NCI-H2196 treated with DMSO at 0.1 percent for 48 hours (cell line): ENCODE data around the gene APEX2.
"Not testable (repeated sequence)": the region's sequence is repeated elsewhere in the genome, so short reads cannot be mapped to it uniquely, and the experiment has no call there.

Experiments used
- DNase-seq: peaks from one replicate; lab custom pipeline; 2025; ENCODE audit not compliant: unreplicated experiment; lab: John Stamatoyannopoulos, UW

The APEX2 gene

GRCh38 chrX:54999717-55000598, at the start of gene APEX2:
APEX2 (plus strand) TSS chrX:55000363; CDS start chrX:55000423, 60 bp downstream.
- peak; percentile 78 for DNase-seq

GRCh38 chrX:54950730-54951375, 49.3 kb upstream of the APEX2 start:
- peak; percentile 72 for DNase-seq

GRCh38 chrX:54961750-54962149, 38.4 kb upstream of the APEX2 start:
- DNase-seq, result no peak

GRCh38 chrX:54964766-54965497, 35.2 kb upstream of the APEX2 start:
- no peak for DNase-seq

- DNase-seq, result no peak
Observed at GRCh38 chrX:54977387-54977786, 22.8 kb upstream of the APEX2 start.

GRCh38 chrX:54978448-54978847, 21.7 kb upstream of the APEX2 start:
- DNase-seq, result no peak

- no peak for DNase-seq
Observed at GRCh38 chrX:54979432-54979831, 20.7 kb upstream of the APEX2 start.

GRCh38 chrX:54980334-54980733, 19.8 kb upstream of the APEX2 start:
- DNase-seq, result no peak

GRCh38 chrX:54983306-54983705, 16.9 kb upstream of the APEX2 start:
- not testable (repeated sequence) for DNase-seq

- no peak for DNase-seq
Observed at GRCh38 chrX:54991706-54992105, 8.5 kb upstream of the APEX2 start.

- DNase-seq, result no peak
Observed at GRCh38 chrX:54992911-54993622, 7.1 kb upstream of the APEX2 start.

- DNase-seq, result no peak
Observed at GRCh38 chrX:54994099-54994498, 6.1 kb upstream of the APEX2 start, which contains the start of gene PFKFB1. PFKFB1 (minus strand) TSS chrX:54994188; CDS start chrX:54994007, 181 bp downstream.

GRCh38 chrX:54994668-54995351, 5.4 kb upstream of the APEX2 start:
- no peak for DNase-seq

- DNase-seq, result no peak
Observed at GRCh38 chrX:54995621-54996020, 4.5 kb upstream of the APEX2 start.

GRCh38 chrX:55004231-55004630, 4.1 kb downstream of the APEX2 start:
- no peak for DNase-seq

GRCh38 chrX:55005256-55005655, 5.1 kb downstream of the APEX2 start:
- DNase-seq, result no peak

GRCh38 chrX:55006827-55007621, 6.9 kb downstream of the APEX2 start:
- DNase-seq, result no peak

- no peak for DNase-seq
Observed at GRCh38 chrX:55007656-55008055, 7.5 kb downstream of the APEX2 start.

GRCh38 chrX:55008571-55009358, 8.6 kb downstream of the APEX2 start:
- DNase-seq, result no peak
